ENCODE data around the gene HEPHL1. TPM values are rescaled to one million over a fixed set of nuclear protein-coding genes. Genes with fewer than 3 reads are reported as not detected.

HEPHL1 gene
- total RNA-seq, 1 donor from 2014 or later = 0.02 TPM

- Mint-ChIP-seq H3K36me3 (no peaks in the 10 kb centered on the region), H3K27me3 (ENCODE audit: insufficient read depth, low read depth) (peaks cover 10% of the 10 kb centered on the region), H3K4me3 (no peak overlapping the region), H3K4me1 (peaks cover 20% of the 10 kb centered on the region), H3K9me3 (no peaks in the 10 kb centered on the region), H3K27ac (no peak overlapping the region)
- no peaks in the 10 kb centered on the region for H3K9me3 ChIP-seq (ENCODE audit: low read depth)
- H3K4me1 ChIP-seq = peaks cover 20% of the 10 kb centered on the region
- H3F3A ChIP-seq (ENCODE audit: low read depth) = no peaks in the 10 kb centered on the region
- no peak overlapping the region for H3K27ac ChIP-seq
- H3K36me3 ChIP-seq = no peaks in the 10 kb centered on the region
- H3K9ac ChIP-seq = no peak overlapping the region
- peak overlapping the region; percentile 81 for H3K4me2 ChIP-seq
- H3K79me2 ChIP-seq (ENCODE audit: low read depth) = peaks cover 84% of the 10 kb centered on the region
- DNase-seq (ENCODE audit: low spot score) = no peak
- H3K4me3 ChIP-seq = peak overlapping the region; percentile 65
- peaks cover 55% of the 10 kb centered on the region for H4K20me1 ChIP-seq (ENCODE audit: low read depth)
- TF ChIP-seq EZH2phosphoT487 (IDR thresholded peaks at IDR 0.05) = no peak
- TF ChIP-seq EZH2 (IDR thresholded peaks at IDR 0.05) = no peak
- TF ChIP-seq CTCF (IDR thresholded peaks at IDR 0.05) = no peak
- H2AFZ ChIP-seq (replicated peaks) = no peak overlapping the region
- no peaks in the 10 kb centered on the region for H3K27me3 ChIP-seq
Measured at GRCh38 chr11:94130298-94131046, 109.3 kb downstream of the HEPHL1 start.

- H4K20me1 ChIP-seq (ENCODE audit: low read depth) = peaks cover 55% of the 10 kb centered on the region
- Mint-ChIP-seq H3K9me3 (peaks cover 6% of the 10 kb centered on the region), H3K27me3 (ENCODE audit: insufficient read depth, low read depth) (peaks cover 10% of the 10 kb centered on the region), H3K4me3 (no peak overlapping the region), H3K4me1 (peaks cover 20% of the 10 kb centered on the region), H3K27ac (no peak overlapping the region), H3K36me3 (peaks cover 6% of the 10 kb centered on the region)
- no peaks in the 10 kb centered on the region for H3K36me3 ChIP-seq
- no peak overlapping the region for H2AFZ ChIP-seq (replicated peaks)
- H3K27ac ChIP-seq = no peak overlapping the region
- DNase-seq (ENCODE audit: low spot score) = no peak
- TF ChIP-seq EZH2phosphoT487 (IDR thresholded peaks at IDR 0.05) (no peak), EZH2 (IDR thresholded peaks at IDR 0.05) (no peak), CTCF (IDR thresholded peaks at IDR 0.05) (no peak)
- peaks cover 91% of the 10 kb centered on the region for H3K79me2 ChIP-seq (ENCODE audit: low read depth)
- H3K4me3 ChIP-seq = peak overlapping the region; percentile 65
- no peaks in the 10 kb centered on the region for H3K27me3 ChIP-seq
- H3K9me3 ChIP-seq (ENCODE audit: low read depth) = no peaks in the 10 kb centered on the region
- H3K9ac ChIP-seq = no peak overlapping the region
- no peaks in the 10 kb centered on the region for H3F3A ChIP-seq (ENCODE audit: low read depth)
- peaks cover 20% of the 10 kb centered on the region for H3K4me1 ChIP-seq
- H3K4me2 ChIP-seq = peak overlapping the region; percentile 81
Measured at GRCh38 chr11:94131047-94131717, 110.0 kb downstream of the HEPHL1 start.

- H3K9me3 Mint-ChIP-seq = peaks cover 8% of the 10 kb centered on the region
- Histone ChIP-seq H3K9me3 (ENCODE audit: low read depth) (no peaks in the 10 kb centered on the region), H3K4me2 (no peak overlapping the region), H3K4me1 (peaks cover 20% of the 10 kb centered on the region), H3K79me2 (ENCODE audit: low read depth) (peaks cover 97% of the 10 kb centered on the region), H3F3A (ENCODE audit: low read depth) (no peaks in the 10 kb centered on the region), H3K27ac (no peak overlapping the region), H3K36me3 (no peaks in the 10 kb centered on the region), H3K9ac (no peak overlapping the region), H2AFZ (replicated peaks) (no peak overlapping the region), H3K4me3 (no peak overlapping the region), H4K20me1 (ENCODE audit: low read depth) (peaks cover 55% of the 10 kb centered on the region), H3K27me3 (no peaks in the 10 kb centered on the region)
- peaks cover 9% of the 10 kb centered on the region for H3K36me3 Mint-ChIP-seq
- DNase-seq (ENCODE audit: low spot score) = no peak
- H3K27me3 Mint-ChIP-seq (ENCODE audit: insufficient read depth, low read depth) = peaks cover 12% of the 10 kb centered on the region
- no peak overlapping the region for H3K4me3 Mint-ChIP-seq
- TF ChIP-seq CTCF (IDR thresholded peaks at IDR 0.05) = no peak
- no peak for TF ChIP-seq EZH2 (IDR thresholded peaks at IDR 0.05)
- TF ChIP-seq EZH2phosphoT487 (IDR thresholded peaks at IDR 0.05) = no peak
- H3K4me1 Mint-ChIP-seq = peaks cover 18% of the 10 kb centered on the region
- no peak overlapping the region for H3K27ac Mint-ChIP-seq
Measured at GRCh38 chr11:94131718-94132115, 110.6 kb downstream of the HEPHL1 start.

Measured in neural progenitor cell (in vitro differentiated cells).